ENCODE measurements around the gene GSK3B. TPM values are rescaled to one million over a fixed set of nuclear protein-coding genes. Genes with fewer than 3 reads are reported as not detected.

Gene GSK3B
- total RNA-seq, 4 donors from 2014 or later = 26.3 to 43.0 (median 31.8) TPM

DNA sequence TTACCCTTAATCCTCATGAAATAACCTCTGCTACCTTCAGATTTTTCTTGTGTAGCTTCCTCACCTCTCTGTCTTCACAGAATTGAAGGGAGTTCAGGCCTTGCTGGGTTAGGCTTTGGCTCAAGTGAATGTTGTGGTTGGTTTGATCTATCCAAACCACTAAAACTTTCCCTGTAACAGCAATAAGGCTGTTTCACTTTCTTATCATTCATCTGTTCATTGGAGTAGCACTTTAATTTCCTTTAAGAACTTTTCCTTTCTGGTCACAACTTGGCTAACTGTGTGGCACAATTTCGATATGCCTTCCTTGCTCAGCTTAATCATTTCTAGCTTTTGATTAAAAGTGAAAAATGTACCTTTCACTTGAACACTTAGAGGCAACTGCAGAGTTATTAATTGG lies 182.5 kb downstream of the GSK3B start:
- no peak for DNase-seq (ENCODE audit: low spot score)
- TF ChIP-seq, protein P1, sequence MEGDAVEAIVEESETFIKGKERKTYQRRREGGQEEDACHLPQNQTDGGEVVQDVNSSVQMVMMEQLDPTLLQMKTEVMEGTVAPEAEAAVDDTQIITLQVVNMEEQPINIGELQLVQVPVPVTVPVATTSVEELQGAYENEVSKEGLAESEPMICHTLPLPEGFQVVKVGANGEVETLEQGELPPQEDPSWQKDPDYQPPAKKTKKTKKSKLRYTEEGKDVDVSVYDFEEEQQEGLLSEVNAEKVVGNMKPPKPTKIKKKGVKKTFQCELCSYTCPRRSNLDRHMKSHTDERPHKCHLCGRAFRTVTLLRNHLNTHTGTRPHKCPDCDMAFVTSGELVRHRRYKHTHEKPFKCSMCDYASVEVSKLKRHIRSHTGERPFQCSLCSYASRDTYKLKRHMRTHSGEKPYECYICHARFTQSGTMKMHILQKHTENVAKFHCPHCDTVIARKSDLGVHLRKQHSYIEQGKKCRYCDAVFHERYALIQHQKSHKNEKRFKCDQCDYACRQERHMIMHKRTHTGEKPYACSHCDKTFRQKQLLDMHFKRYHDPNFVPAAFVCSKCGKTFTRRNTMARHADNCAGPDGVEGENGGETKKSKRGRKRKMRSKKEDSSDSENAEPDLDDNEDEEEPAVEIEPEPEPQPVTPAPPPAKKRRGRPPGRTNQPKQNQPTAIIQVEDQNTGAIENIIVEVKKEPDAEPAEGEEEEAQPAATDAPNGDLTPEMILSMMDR (IDR thresholded peaks at IDR 0.05) = no peak
- ATAC-seq (ENCODE audit: low FRiP score) = no peak

DNA sequence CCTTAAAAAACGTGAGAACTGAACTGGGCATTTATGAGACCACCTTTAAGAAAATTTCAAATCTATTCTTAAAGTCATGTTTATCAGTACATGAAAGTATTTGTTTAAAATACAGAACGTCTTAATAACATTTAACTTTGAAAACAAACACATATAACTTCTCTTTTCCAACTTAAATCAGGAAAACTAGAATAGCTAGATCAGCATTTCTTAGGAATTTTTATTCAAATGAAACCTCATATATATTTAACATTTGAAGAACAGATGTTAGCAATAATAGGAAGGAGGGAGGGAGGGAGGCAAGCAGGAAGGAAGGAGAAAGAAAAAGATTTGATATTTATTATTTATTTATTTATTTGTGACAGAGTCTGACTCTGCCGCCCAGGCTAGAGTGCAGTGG lies 192.2 kb downstream of the GSK3B start:
- TF ChIP-seq, protein P1 (IDR thresholded peaks at IDR 0.05) = no peak
- no peak for DNase-seq (ENCODE audit: low spot score)
- ATAC-seq (ENCODE audit: low FRiP score) = no peak

DNA sequence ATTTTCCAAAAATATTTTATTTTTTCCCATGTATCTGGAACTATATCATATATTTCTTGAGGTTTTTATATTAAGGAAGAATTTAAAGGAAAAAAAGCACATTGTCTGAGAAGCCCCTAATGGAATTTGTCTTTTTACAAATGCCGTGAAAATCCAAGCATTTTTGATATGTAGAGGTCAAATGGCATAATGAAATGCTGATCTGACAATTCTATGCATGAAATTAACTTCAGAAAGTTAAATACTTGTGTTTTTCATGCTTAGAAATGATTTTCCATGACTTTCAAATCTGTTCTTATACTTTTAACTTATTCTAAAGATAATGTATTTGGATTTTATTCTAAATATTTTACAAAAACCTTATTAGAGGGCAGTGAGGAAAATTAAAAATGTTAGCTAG lies 193.1 kb downstream of the GSK3B start:
- TF ChIP-seq, protein P1 (IDR thresholded peaks at IDR 0.05) = no peak
- no peak for ATAC-seq (ENCODE audit: low FRiP score)
- no peak for DNase-seq (ENCODE audit: low spot score)

DNA sequence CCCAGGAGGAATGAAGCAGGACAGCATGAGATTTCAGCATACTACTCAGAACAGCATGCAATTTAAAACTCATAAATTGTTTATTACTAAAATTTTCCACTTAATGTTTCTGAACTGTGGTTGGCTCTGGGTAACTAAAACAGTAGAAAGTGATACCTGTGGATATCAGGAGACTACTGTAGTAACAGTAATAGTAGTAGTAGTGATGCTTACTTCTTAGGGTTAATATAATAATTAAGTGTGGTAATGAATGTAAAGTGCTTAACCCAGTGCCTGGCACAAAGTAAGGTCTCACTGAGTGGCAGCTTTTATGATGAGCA lies 195.1 kb downstream of the GSK3B start:
- DNase-seq (ENCODE audit: low spot score) = no peak
- TF ChIP-seq, protein P1 (IDR thresholded peaks at IDR 0.05) = no peak
- no peak for ATAC-seq (ENCODE audit: low FRiP score)

- ATAC-seq (ENCODE audit: low FRiP score) (no peak), DNase-seq (ENCODE audit: low spot score) (no peak)
- TF ChIP-seq, protein P1 (IDR thresholded peaks at IDR 0.05) = no peak
Observed at GRCh38 chr3:119898478-119899191, 195.6 kb downstream of the GSK3B start.

- ATAC-seq (ENCODE audit: low FRiP score) (no peak), DNase-seq (ENCODE audit: low spot score) (no peak)
- TF ChIP-seq, protein P1 (IDR thresholded peaks at IDR 0.05) = no peak
Observed at GRCh38 chr3:119894195-119894594, 200.1 kb downstream of the GSK3B start.

GRCh38 chr3:119893769-119894168 lies 200.5 kb downstream of the GSK3B start:
- DNase-seq (ENCODE audit: low spot score) (no peak), ATAC-seq (ENCODE audit: low FRiP score) (no peak)
- TF ChIP-seq, protein P1 (IDR thresholded peaks at IDR 0.05) = no peak
